Tibial artery (tissue), 4 donors: ENCODE results near the gene GALNT18.

Experiments used
- DNase-seq, 2 donors: peaks; one replicate each; pipeline ENCODE4 v3.0.0-alpha.2; 2019
- H3K27ac ChIP-seq, 2 donors: fragments of 200-600 bp; sonication (generic) in 1 of 2; 1 replicate in 1 of 2; 2 replicates in 1 of 2; pipeline ENCODE4 v1.5.1; 2018 to 2019; ENCODE audit warnings: mild to moderate bottlenecking in 1 of 2
- H3K27me3 ChIP-seq, 2 donors: fragments of 200-600 bp; sonication (generic) in 1 of 2; one replicate each; pipeline versions ENCODE4 v1.5.1 to v1.6.0; 2016 to 2019
- H3K36me3 ChIP-seq, 3 donors: fragments of 200-600 bp; sonication (generic) in 2 of 3; one replicate each; pipeline ENCODE4 v1.5.1; 2016 to 2019; ENCODE audit warnings: mild to moderate bottlenecking in 2 of 3
- H3K4me1 ChIP-seq, 4 donors: fragments of 200-600 bp; sonication (generic) in 2 of 4; 1 replicate in 3 of 4; 2 replicates in 1 of 4; pipeline ENCODE4 v1.5.1; 2016 to 2019
- H3K4me3 ChIP-seq, 2 donors: fragments of 200-600 bp; sonication (generic) in 1 of 2; 1 replicate in 1 of 2; 2 replicates in 1 of 2; pipeline ENCODE4 v1.5.1; 2018 to 2019; ENCODE audit warnings: mild to moderate bottlenecking in 2 of 2
- H3K9me3 ChIP-seq, 3 donors: fragments of 200-600 bp; sonication (generic) in 1 of 3; one replicate each; pipeline ENCODE4 v1.5.1; 2016 to 2019
- CTCF ChIP-seq, 2 experiments: fragments of 200-600 bp in 1 of 2; fragments of 450-650 bp in 1 of 2; IDR thresholded peaks; one replicate each; pipeline ENCODE4 v1.5.1; 2017 to 2019; ENCODE audit warnings: antibody characterized with exemption in 2 of 2, mild to moderate bottlenecking in 1 of 2, moderate library complexity in 1 of 2
- intact Hi-C: fragments of 100-400 bp; cut with DNase I; formaldehyde crosslinking; loops from one replicate; pipeline ENCODE4 v1.15.0; 2023; ENCODE audit warnings: low total_unique reads

Gene GALNT18

GRCh38 chr11:11624204-11624603 is 2.4 kb upstream of the GALNT18 start:
- no peaks in the 10 kb centered on the region for H3K36me3 ChIP-seq
- intact Hi-C loops: no loop called here
- DNase-seq: no peak
- no peaks in the 10 kb centered on the region for H3K9me3 ChIP-seq
- no peaks in the 10 kb centered on the region for H3K27me3 ChIP-seq
- TF ChIP-seq CTCF (IDR thresholded peaks at IDR 0.05): no peak
- no peak overlapping the region for H3K4me3 ChIP-seq
- H3K27ac ChIP-seq: no peak overlapping the region
- H3K4me1 ChIP-seq: peaks cover 0 to 14% (median 10%) of the 10 kb centered on the region in 4 donors

- Histone ChIP-seq H3K36me3 (no peaks in the 10 kb centered on the region), H3K4me1 (peaks cover 0 to 27% (median 19%) of the 10 kb centered on the region in 4 donors), H3K27me3 (no peaks in the 10 kb centered on the region), H3K9me3 (no peaks in the 10 kb centered on the region), H3K4me3 (no peak overlapping the region), H3K27ac (no peak overlapping the region)
- TF ChIP-seq CTCF (IDR thresholded peaks at IDR 0.05): no peak
- DNase-seq: no peak
- intact Hi-C loops: no loop called here
These were observed 967 bp upstream of the GALNT18 start for GRCh38 chr11:11622772-11623171.

GRCh38 chr11:11622340-11622706 is 518 bp upstream of the GALNT18 start:
- H3K9me3 ChIP-seq: no peaks in the 10 kb centered on the region

GRCh38 chr11:11620921-11621572 is 758 bp downstream of the GALNT18 start:
- no peaks in the 10 kb centered on the region for H3K9me3 ChIP-seq
- DNase-seq: peak; percentile 45 to 80
- TF ChIP-seq CTCF (IDR thresholded peaks at IDR 0.05): peak in 1 of 2 experiments; percentile 15
- H3K27ac ChIP-seq: peak overlapping the region; percentile 78 to 87
- intact Hi-C loops: loop anchor here (2.0 kb wide), 1 partner anchor 214 kb away; no protein-coding TSS in a partner anchor
- H3K4me3 ChIP-seq: peak overlapping the region; percentile 73 to 94
- H3K4me1 ChIP-seq: peaks cover 0 to 45% (median 23%) of the 10 kb centered on the region in 4 donors
- H3K36me3 ChIP-seq: no peaks in the 10 kb centered on the region
- no peaks in the 10 kb centered on the region for H3K27me3 ChIP-seq

More at GRCh38 chr11:11622340-11622706, 518 bp upstream of the GALNT18 start:
- Histone ChIP-seq H3K27me3 (no peaks in the 10 kb centered on the region), H3K27ac (peak overlapping the region; percentile 78 to 87), H3K4me3 (peak overlapping the region; percentile 73 to 94), H3K4me1 (peaks cover 0 to 32% (median 20%) of the 10 kb centered on the region in 4 donors), H3K36me3 (no peaks in the 10 kb centered on the region)
- no peak for DNase-seq
- no peak for TF ChIP-seq CTCF (IDR thresholded peaks at IDR 0.05)
- intact Hi-C loops: no loop called here

- peaks cover 0 to 52% (median 23%) of the 10 kb centered on the region in 4 donors for H3K4me1 ChIP-seq
- intact Hi-C loops: loop anchor here (2.0 kb wide), 1 partner anchor 214 kb away; no protein-coding TSS in a partner anchor
- peak overlapping the region; percentile 73 to 94 for H3K4me3 ChIP-seq
- no peaks in the 10 kb centered on the region for H3K9me3 ChIP-seq
- H3K36me3 ChIP-seq: no peaks in the 10 kb centered on the region
- H3K27me3 ChIP-seq: no peaks in the 10 kb centered on the region
- DNase-seq: peak; percentile 37 to 80
- no peak for TF ChIP-seq CTCF (IDR thresholded peaks at IDR 0.05)
- H3K27ac ChIP-seq: peak overlapping the region; percentile 78 to 87
These were observed 1.5 kb downstream of the GALNT18 start for GRCh38 chr11:11620173-11620920.
